SK-N-SH (cell line): ENCODE results near the gene RASGEF1B. TPM values are rescaled to one million over a fixed set of nuclear protein-coding genes. Genes with fewer than 3 reads are reported as not detected.

Source experiments
- CTCF ChIA-PET: fragments of 300-600, 350-600 bp; formaldehyde crosslinking; extraction: SDS; loops from one replicate; lab custom pipeline; 2021; lab: Yijun Ruan, JAX
- POLR2A ChIA-PET: fragments of 350-600 bp; sonication (Branson Sonifier 250); formaldehyde crosslinking; extraction: SDS; loops from one replicate; lab custom pipeline; 2020; ENCODE audit warnings: antibody characterized with exemption, inconsistent platforms; lab: Yijun Ruan, JAX
- DNase-seq: peaks from one replicate; pipeline ENCODE4 v3.0.0; 2012
- H2AFZ ChIP-seq: fragments of 200-600 bp; sonication (generic); 2 replicates; pipeline ENCODE4 v1.8.1; 2016; ENCODE audit warnings: antibody characterized with exemption, mild to moderate bottlenecking, low read depth
- H3F3A ChIP-seq: fragments of 200-600 bp; sonication (generic); replicated peaks from 2 replicates; pipeline ENCODE3; 2016; ENCODE audit warnings: antibody characterized with exemption, mild to moderate bottlenecking; ENCODE audit not compliant: insufficient read depth
- H3K27ac ChIP-seq, 2 experiments: fragments of 200-500 bp in 1 of 2; fragments of 200-600 bp in 1 of 2; sonication (Bioruptor generic) in 1 of 2; sonication (generic), shearing (Covaris generic) in 1 of 2; 2 replicates each; pipeline versions ENCODE4 v1.5.1 to v1.6.1; 2014 to 2016; ENCODE audit warnings: low read depth in 2 of 2, inconsistent platforms in 1 of 2, low read length in 1 of 2, mild to moderate bottlenecking in 1 of 2, mixed read lengths in 1 of 2
- H3K27me3 ChIP-seq: fragments of 200-600 bp; sonication (generic), shearing (Covaris generic); 2 replicates; pipeline ENCODE4 v1.6.1; 2016; ENCODE audit warnings: mixed run types; ENCODE audit not compliant: insufficient read depth
- H3K36me3 ChIP-seq, 2 experiments: fragments of 200-500 bp in 1 of 2; fragments of 200-600 bp in 1 of 2; sonication (Bioruptor generic) in 1 of 2; sonication (generic) in 1 of 2; replicated peaks in 1 of 2; 2 replicates each; pipeline versions ENCODE3 to v1.5.1; 2014 to 2016; ENCODE audit warnings: low read length in 1 of 2, mild to moderate bottlenecking in 1 of 2; ENCODE audit not compliant: insufficient read depth in 2 of 2, control insufficient read depth in 1 of 2
- H3K4me1 ChIP-seq, 2 experiments: fragments of 200-500 bp in 1 of 2; fragments of 200-600 bp in 1 of 2; sonication (Bioruptor generic) in 1 of 2; sonication (generic), shearing (Covaris generic) in 1 of 2; 2 replicates each; pipeline versions ENCODE4 v1.5.1 to v1.6.1; 2014 to 2016; ENCODE audit warnings: low read depth in 1 of 2, low read length in 1 of 2, mixed run types in 1 of 2; ENCODE audit not compliant: insufficient read depth in 2 of 2, control insufficient read depth in 1 of 2
- H3K4me2 ChIP-seq: fragments of 200-600 bp; sonication (generic), shearing (Covaris generic); 2 replicates; pipeline ENCODE4 v1.6.1; 2017; ENCODE audit warnings: mixed run types
- H3K4me3 ChIP-seq, 2 experiments: fragments of 200-500 bp in 1 of 2; fragments of 200-600 bp in 1 of 2; sonication (Bioruptor generic) in 1 of 2; sonication (generic), shearing (Covaris generic) in 1 of 2; 2 replicates each; pipeline versions ENCODE4 v1.5.1 to v1.8.1; 2014 to 2016; ENCODE audit warnings: low read depth in 2 of 2, inconsistent platforms in 1 of 2, low read length in 1 of 2, mild to moderate bottlenecking in 1 of 2, mixed read lengths in 1 of 2, moderate library complexity in 1 of 2
- H3K79me2 ChIP-seq: fragments of 200-600 bp; sonication (generic); 2 replicates; pipeline ENCODE4 v1.8.1; 2017; ENCODE audit warnings: mild to moderate bottlenecking; ENCODE audit not compliant: insufficient read depth
- H3K9ac ChIP-seq: fragments of 200-600 bp; sonication (generic); 2 replicates; pipeline ENCODE4 v1.6.1; 2017; ENCODE audit warnings: mixed run types
- H3K9me2 ChIP-seq: fragments of 200-600 bp; sonication (generic); 2 replicates; pipeline ENCODE4 v1.6.1; 2017; ENCODE audit warnings: mixed run types
- H3K9me3 ChIP-seq: fragments of 200-600 bp; sonication (generic); 2 replicates; pipeline ENCODE4 v1.6.1; 2017; ENCODE audit warnings: mixed run types, mild to moderate bottlenecking, moderate library complexity
- H4K20me1 ChIP-seq: fragments of 200-600 bp; sonication (generic); 2 replicates; pipeline ENCODE4 v1.6.1; 2017; ENCODE audit warnings: mild to moderate bottlenecking, mixed run types; ENCODE audit not compliant: insufficient read depth
- EP300 ChIP-seq, 2 experiments: IDR thresholded peaks; 2 replicates each; pipeline versions ENCODE4 v1.4.0 to v1.6.1; 2012; ENCODE audit warnings: borderline replicate concordance in 1 of 2, low read depth in 1 of 2, low read length in 1 of 2
- EZH2phosphoT487 ChIP-seq: fragments of 200-600 bp; sonication (generic); IDR thresholded peaks from 2 replicates; pipeline ENCODE4 v1.6.1; 2017; ENCODE audit warnings: low read depth, mixed run types, mild to moderate bottlenecking, antibody characterized with exemption, moderate library complexity, borderline replicate concordance
- FOXJ3 ChIP-seq: sonication (generic); formaldehyde crosslinking; IDR thresholded peaks from 2 replicates; pipeline ENCODE4 v1.5.1; 2020; ENCODE audit warnings: mild to moderate bottlenecking, missing genetic modification reagents
- FOXM1 ChIP-seq: IDR thresholded peaks from 2 replicates; pipeline ENCODE4 v1.4.0; 2012; ENCODE audit warnings: low read depth, mild to moderate bottlenecking
- GABPA ChIP-seq: IDR thresholded peaks from 2 replicates; pipeline ENCODE4 v1.4.0; 2012; ENCODE audit warnings: low read depth, mild to moderate bottlenecking
- JUND ChIP-seq: IDR thresholded peaks from 2 replicates; pipeline ENCODE4 v1.4.0; 2012
- MEF2A ChIP-seq: IDR thresholded peaks from 2 replicates; pipeline ENCODE4 v1.4.0; 2012; ENCODE audit warnings: low read depth, borderline replicate concordance
- NFIC ChIP-seq: IDR thresholded peaks from 2 replicates; pipeline ENCODE4 v1.4.0; 2012; ENCODE audit warnings: borderline replicate concordance
- NRF1 ChIP-seq: IDR thresholded peaks from 2 replicates; pipeline ENCODE4 v1.6.1; 2012; ENCODE audit warnings: low read depth, mild to moderate bottlenecking, low read length
- RFX5 ChIP-seq: IDR thresholded peaks from 2 replicates; pipeline ENCODE4 v1.6.1; 2012; ENCODE audit warnings: mild to moderate bottlenecking, improper control_type of control experiment, low read length
- TCF12 ChIP-seq: IDR thresholded peaks from 2 replicates; pipeline ENCODE4 v1.4.0; 2012
- TEAD4 ChIP-seq: IDR thresholded peaks from 2 replicates; pipeline ENCODE4 v1.4.0; 2012; ENCODE audit warnings: mild to moderate bottlenecking, borderline replicate concordance; ENCODE audit not compliant: insufficient read depth
- YY1 ChIP-seq: IDR thresholded peaks from 2 replicates; pipeline ENCODE4 v1.4.0; 2012; ENCODE audit warnings: low read depth, mild to moderate bottlenecking
- WGBS: methylation state at CpG from one replicate; pipeline ENCODE4 v1.1.6; 2017; ENCODE audit warnings: low lambda C conversion rate; 5-methylcytosine and 5-hydroxymethylcytosine counted together
- polyA plus RNA-seq, 3 experiments: library from polyadenylated mRNA; depleted of rRNA; stranded (reverse); fragments of >200 nt; gene quantifications; 2 replicates each; pipeline ENCODE4 v1.2.3, GENCODE V29; 2012
- TF ChIP-seq, protein P1 (sequence below): IDR thresholded peaks from 2 replicates; pipeline ENCODE4 v1.4.0; 2012; ENCODE audit warnings: low read depth
- TF ChIP-seq, protein P2 (sequence below): IDR thresholded peaks from 2 replicates; pipeline ENCODE4 v1.4.0; 2012; ENCODE audit warnings: low read depth, borderline replicate concordance
- TF ChIP-seq, protein P3 (sequence below): fragments of 150-350 bp; IDR thresholded peaks from 2 replicates; pipeline ENCODE4 v1.6.1; 2017; ENCODE audit warnings: antibody characterized with exemption, low read length, low read depth, borderline replicate concordance

The RASGEF1B gene
- polyA plus RNA-seq, 1 of the 3 experiments (the other 2 are of a cell fraction) = not detected

DNA sequence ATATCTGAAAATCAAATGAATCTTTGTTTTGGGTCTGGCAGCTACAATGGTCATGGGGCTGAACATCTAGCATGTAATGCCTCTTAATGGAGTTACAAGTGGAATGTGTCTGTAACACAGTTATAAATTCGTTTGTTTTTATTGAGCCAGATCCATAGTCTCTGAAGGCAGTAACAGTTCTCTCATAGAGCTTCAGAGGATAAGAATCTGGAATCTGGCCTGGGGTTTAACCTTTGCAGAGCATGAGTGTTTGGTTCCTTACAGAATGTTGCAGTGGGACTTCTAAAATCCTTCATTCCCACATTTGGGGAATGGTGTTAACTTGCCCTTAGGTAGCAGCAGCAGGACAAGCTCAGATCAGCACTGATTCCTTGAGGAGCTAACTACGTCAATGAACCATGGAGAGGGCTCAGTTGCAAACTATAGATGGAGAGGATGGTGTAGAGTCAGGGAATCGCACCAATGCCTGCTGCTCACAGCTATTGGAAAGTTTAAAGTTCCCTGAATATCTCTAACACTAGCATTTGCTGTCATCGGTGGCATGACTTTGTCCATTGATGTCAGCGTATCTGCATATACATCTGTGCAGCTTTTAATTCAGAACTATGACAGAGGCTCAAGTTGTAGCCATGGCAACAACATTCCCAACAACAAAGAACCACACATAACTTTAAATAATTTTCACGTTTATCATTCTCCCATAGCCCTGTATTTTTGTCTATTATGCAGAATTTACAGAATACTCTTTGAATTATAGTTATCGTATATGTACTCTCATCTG lies 72.2 kb downstream of the RASGEF1B start:
- 3% methylated on average over 7 of the region's 7 CpGs for WGBS
- Histone ChIP-seq H3K4me1 (no peaks in the 10 kb centered on the region), H2AFZ (no peak overlapping the region), H3K4me2 (no peak overlapping the region)
- POLR2A ChIA-PET = no interaction called here
- TF ChIP-seq NRF1 (no peak), GABPA (no peak), FOXM1 (no peak), FOXJ3 (CRISPR knock-in tag) (no peak), JUND (no peak), TCF12 (no peak), NFIC (no peak), MEF2A (no peak)
- TF ChIP-seq, protein P1, sequence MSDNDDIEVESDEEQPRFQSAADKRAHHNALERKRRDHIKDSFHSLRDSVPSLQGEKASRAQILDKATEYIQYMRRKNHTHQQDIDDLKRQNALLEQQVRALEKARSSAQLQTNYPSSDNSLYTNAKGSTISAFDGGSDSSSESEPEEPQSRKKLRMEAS = no peak
- TF ChIP-seq, protein P2, sequence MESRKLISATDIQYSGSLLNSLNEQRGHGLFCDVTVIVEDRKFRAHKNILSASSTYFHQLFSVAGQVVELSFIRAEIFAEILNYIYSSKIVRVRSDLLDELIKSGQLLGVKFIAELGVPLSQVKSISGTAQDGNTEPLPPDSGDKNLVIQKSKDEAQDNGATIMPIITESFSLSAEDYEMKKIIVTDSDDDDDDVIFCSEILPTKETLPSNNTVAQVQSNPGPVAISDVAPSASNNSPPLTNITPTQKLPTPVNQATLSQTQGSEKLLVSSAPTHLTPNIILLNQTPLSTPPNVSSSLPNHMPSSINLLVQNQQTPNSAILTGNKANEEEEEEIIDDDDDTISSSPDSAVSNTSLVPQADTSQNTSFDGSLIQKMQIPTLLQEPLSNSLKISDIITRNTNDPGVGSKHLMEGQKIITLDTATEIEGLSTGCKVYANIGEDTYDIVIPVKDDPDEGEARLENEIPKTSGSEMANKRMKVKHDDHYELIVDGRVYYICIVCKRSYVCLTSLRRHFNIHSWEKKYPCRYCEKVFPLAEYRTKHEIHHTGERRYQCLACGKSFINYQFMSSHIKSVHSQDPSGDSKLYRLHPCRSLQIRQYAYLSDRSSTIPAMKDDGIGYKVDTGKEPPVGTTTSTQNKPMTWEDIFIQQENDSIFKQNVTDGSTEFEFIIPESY = no peak
- TF ChIP-seq, protein P3, sequence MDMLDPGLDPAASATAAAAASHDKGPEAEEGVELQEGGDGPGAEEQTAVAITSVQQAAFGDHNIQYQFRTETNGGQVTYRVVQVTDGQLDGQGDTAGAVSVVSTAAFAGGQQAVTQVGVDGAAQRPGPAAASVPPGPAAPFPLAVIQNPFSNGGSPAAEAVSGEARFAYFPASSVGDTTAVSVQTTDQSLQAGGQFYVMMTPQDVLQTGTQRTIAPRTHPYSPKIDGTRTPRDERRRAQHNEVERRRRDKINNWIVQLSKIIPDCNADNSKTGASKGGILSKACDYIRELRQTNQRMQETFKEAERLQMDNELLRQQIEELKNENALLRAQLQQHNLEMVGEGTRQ = no peak
- TF ChIP-seq, all 33 proteins: peak for 0
- Histone ChIP-seq H3K79me2 (no peaks in the 10 kb centered on the region), H3K9me3 (no peaks in the 10 kb centered on the region), H3F3A (no peaks in the 10 kb centered on the region), H3K27me3 (peaks cover 14% of the 10 kb centered on the region; the same call in 1 of the 2 replicates), H4K20me1 (no peaks in the 10 kb centered on the region), H3K9me2 (no peaks in the 10 kb centered on the region), H3K27ac (no peak overlapping the region), H3K36me3 (no peaks in the 10 kb centered on the region), H3K9ac (no peak overlapping the region), H3K4me3 (no peak overlapping the region)
- no peak for DNase-seq
- CTCF ChIA-PET = interaction anchor here (1.2 kb wide), 2 partner anchors 47 to 68 kb away, joined by 3 to 4 read pairs; no protein-coding TSS in a partner anchor

DNA sequence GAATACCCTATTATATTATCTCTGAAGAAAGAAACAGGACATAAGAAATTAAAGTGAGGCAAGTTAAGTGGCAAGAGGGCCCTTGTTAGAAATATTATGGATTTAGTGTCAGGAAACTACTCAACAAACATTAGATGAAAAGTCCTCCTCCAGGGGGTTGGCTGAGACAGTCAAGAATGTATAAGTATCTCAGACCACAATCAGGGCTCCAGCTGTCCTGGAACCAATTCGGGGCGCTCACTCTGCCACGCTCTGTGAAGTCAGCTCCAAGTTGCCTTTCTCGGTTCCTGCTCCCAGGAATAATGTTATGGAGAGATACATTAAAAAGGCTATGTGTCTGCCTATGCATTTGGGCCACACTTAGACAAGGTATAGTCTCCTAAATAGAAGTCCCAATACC lies 73.3 kb downstream of the RASGEF1B start:
- DNase-seq = no peak
- H3K27me3 ChIP-seq = peaks cover 14% of the 10 kb centered on the region; the same call in 1 of the 2 replicates
- no peak overlapping the region for H3K4me3 ChIP-seq
- TF ChIP-seq TEAD4 = no peak
- no peak for TF ChIP-seq EP300 (IDR thresholded peaks at IDR 0.05; ENCODE audit: borderline replicate concordance in 1 of 2, low read depth in 1 of 2, low read length in 1 of 2)
- no peak for TF ChIP-seq EZH2phosphoT487
- TF ChIP-seq RFX5 = no peak
- TF ChIP-seq YY1 = no peak
- no peak for TF ChIP-seq FOXJ3 (CRISPR knock-in tag)
- H3F3A ChIP-seq = no peaks in the 10 kb centered on the region
- no peaks in the 10 kb centered on the region for H3K4me1 ChIP-seq
- H3K79me2 ChIP-seq = no peaks in the 10 kb centered on the region
- no peak overlapping the region for H3K9ac ChIP-seq
- no peak overlapping the region for H3K4me2 ChIP-seq
- H3K36me3 ChIP-seq = no peaks in the 10 kb centered on the region
- WGBS = 0% methylated on average over 4 of the region's 4 CpGs
- no peaks in the 10 kb centered on the region for H3K9me3 ChIP-seq
- H3K27ac ChIP-seq = no peak overlapping the region
- CTCF ChIA-PET = interaction anchor here (1.2 kb wide), 1 partner anchor 69 kb away, joined by 4 read pairs; no protein-coding TSS in a partner anchor
- no peaks in the 10 kb centered on the region for H4K20me1 ChIP-seq
- POLR2A ChIA-PET = no interaction called here
- no peaks in the 10 kb centered on the region for H3K9me2 ChIP-seq
- no peak overlapping the region for H2AFZ ChIP-seq
